OCI-LY7 (cell line): ENCODE results near the gene YWHAQ.
A peak's percentile ranks its signal among the peaks of the same experiment; 100 is the strongest.

ENCODE experiments used
- CTCF ChIP-seq: fragments of 200-600 bp; sonication (generic); conservative IDR thresholded peaks from 2 replicates; pipeline ENCODE4 v1.5.1; 2014; ENCODE audit warnings: mild to moderate bottlenecking, antibody characterized with exemption, low read length, moderate library complexity, mixed read lengths
- EZH2phosphoT487 ChIP-seq: fragments of 200-600 bp; sonication (generic); IDR thresholded peaks from 2 replicates; pipeline ENCODE4 v1.6.1; 2018; ENCODE audit warnings: low read depth, borderline replicate concordance, mild to moderate bottlenecking, mixed run types, antibody characterized with exemption, low read length, moderate library complexity, mixed read lengths

GRCh38 chr2:9573840-9574239, 57.0 kb downstream of the YWHAQ start:
- peak; percentile 47; the same call in 1 of the 2 replicates for TF ChIP-seq CTCF
- no peak for TF ChIP-seq EZH2phosphoT487
